Breast epithelium (tissue), 3 donors: Measurements from ENCODE around the gene SLF2.

Experiments used
- POLR2AphosphoS5 ChIP-seq, 3 donors: sonication (generic); formaldehyde crosslinking; IDR thresholded peaks; one replicate each; pipeline ENCODE4 v1.6.1; 2017; ENCODE audit warnings: antibody characterized with exemption in 3 of 3
- TF ChIP-seq, protein P1 (sequence below), 3 donors: fragments of 450-650 bp; IDR thresholded peaks; one replicate each; pipeline ENCODE4 v1.5.1; 2016 to 2017; ENCODE audit warnings: antibody characterized with exemption in 3 of 3, mild to moderate bottlenecking in 3 of 3, moderate library complexity in 3 of 3

DNA sequence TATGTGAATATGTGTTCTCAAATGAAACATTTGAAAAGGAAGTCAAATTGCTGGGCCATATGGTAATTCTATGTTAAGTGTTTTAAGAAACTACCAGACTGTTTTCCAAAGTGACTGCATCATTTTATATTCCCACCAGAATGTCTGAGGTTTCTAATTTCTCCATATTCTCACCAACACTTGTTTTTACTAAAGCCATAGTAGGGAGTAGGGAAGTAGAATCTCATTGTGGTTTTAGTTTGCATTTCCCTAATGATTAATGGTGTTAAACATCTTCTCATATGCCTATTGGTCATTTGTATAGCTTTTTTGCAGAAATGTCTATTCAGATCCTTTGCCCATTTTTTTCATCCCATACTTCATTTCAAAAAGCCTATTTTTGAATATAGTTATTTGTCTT is 47.5 kb downstream of the SLF2 start:
- TF ChIP-seq, protein P1, sequence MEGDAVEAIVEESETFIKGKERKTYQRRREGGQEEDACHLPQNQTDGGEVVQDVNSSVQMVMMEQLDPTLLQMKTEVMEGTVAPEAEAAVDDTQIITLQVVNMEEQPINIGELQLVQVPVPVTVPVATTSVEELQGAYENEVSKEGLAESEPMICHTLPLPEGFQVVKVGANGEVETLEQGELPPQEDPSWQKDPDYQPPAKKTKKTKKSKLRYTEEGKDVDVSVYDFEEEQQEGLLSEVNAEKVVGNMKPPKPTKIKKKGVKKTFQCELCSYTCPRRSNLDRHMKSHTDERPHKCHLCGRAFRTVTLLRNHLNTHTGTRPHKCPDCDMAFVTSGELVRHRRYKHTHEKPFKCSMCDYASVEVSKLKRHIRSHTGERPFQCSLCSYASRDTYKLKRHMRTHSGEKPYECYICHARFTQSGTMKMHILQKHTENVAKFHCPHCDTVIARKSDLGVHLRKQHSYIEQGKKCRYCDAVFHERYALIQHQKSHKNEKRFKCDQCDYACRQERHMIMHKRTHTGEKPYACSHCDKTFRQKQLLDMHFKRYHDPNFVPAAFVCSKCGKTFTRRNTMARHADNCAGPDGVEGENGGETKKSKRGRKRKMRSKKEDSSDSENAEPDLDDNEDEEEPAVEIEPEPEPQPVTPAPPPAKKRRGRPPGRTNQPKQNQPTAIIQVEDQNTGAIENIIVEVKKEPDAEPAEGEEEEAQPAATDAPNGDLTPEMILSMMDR (IDR thresholded peaks at IDR 0.05), result no peak
- TF ChIP-seq POLR2AphosphoS5 (IDR thresholded peaks at IDR 0.05), result no peak
